GM18909 (cell line): ENCODE results near the gene PANX3.

Experiments used
- ATAC-seq: cut with Tn5 transposase; IDR thresholded peaks from one replicate; pipeline ENCODE4 v1.9.1; 2021; ENCODE audit warnings: mild to moderate bottlenecking; ENCODE audit not compliant: unreplicated experiment, poor library complexity

PANX3 gene

GRCh38 chr11:124648610-124649009, 37.4 kb downstream of the PANX3 start:
- no peak for ATAC-seq

GRCh38 chr11:124656774-124657630, 45.8 kb downstream of the PANX3 start:
- ATAC-seq = no peak

- no peak for ATAC-seq
These were observed 46.7 kb downstream of the PANX3 start for GRCh38 chr11:124657904-124658303.

- ATAC-seq = no peak
These were observed 47.3 kb downstream of the PANX3 start for GRCh38 chr11:124658501-124658900.

- ATAC-seq = no peak
These were observed 47.8 kb downstream of the PANX3 start for GRCh38 chr11:124658986-124659385.

GRCh38 chr11:124661553-124661952, 50.3 kb downstream of the PANX3 start:
- ATAC-seq = no peak

GRCh38 chr11:124662106-124662505, 50.9 kb downstream of the PANX3 start:
- ATAC-seq = no peak

GRCh38 chr11:124663861-124664260, 52.6 kb downstream of the PANX3 start:
- ATAC-seq = no peak

GRCh38 chr11:124667601-124668000, 56.4 kb downstream of the PANX3 start:
- no peak for ATAC-seq

GRCh38 chr11:124669193-124669592, 58.0 kb downstream of the PANX3 start:
- peak; percentile 33 for ATAC-seq
